Gastroesophageal sphincter (tissue), 3 donors: ENCODE measurements around the gene VWA2.

Experiments
- EP300 ChIP-seq: sonication (generic); formaldehyde crosslinking; IDR thresholded peaks from one replicate; pipeline ENCODE4 v1.6.1; 2017; ENCODE audit warnings: antibody characterized with exemption, mild to moderate bottlenecking
- POLR2A ChIP-seq, 2 donors: fragments of 450-650 bp; IDR thresholded peaks; one replicate each; pipeline ENCODE4 v1.6.1; 2017; ENCODE audit warnings: antibody characterized with exemption in 2 of 2, mild to moderate bottlenecking in 2 of 2, moderate library complexity in 1 of 2
- POLR2AphosphoS5 ChIP-seq: sonication (generic); formaldehyde crosslinking; IDR thresholded peaks from one replicate; pipeline ENCODE4 v1.6.1; 2017; ENCODE audit warnings: antibody characterized with exemption
- TF ChIP-seq, protein P1 (sequence below), 4 experiments: fragments of 200-600 bp in 2 of 4; fragments of 450-650 bp in 2 of 4; sonication (generic) in 1 of 4; IDR thresholded peaks; one replicate each; pipeline ENCODE4 v1.5.1; 2017 to 2019; ENCODE audit warnings: antibody characterized with exemption in 4 of 4, mild to moderate bottlenecking in 2 of 4, moderate library complexity in 2 of 4

GRCh38 chr10:114311023-114311422 is 72.0 kb downstream of the VWA2 start:
- TF ChIP-seq EP300 = no peak
- no peak for TF ChIP-seq POLR2A (IDR thresholded peaks at IDR 0.05)
- TF ChIP-seq, protein P1, sequence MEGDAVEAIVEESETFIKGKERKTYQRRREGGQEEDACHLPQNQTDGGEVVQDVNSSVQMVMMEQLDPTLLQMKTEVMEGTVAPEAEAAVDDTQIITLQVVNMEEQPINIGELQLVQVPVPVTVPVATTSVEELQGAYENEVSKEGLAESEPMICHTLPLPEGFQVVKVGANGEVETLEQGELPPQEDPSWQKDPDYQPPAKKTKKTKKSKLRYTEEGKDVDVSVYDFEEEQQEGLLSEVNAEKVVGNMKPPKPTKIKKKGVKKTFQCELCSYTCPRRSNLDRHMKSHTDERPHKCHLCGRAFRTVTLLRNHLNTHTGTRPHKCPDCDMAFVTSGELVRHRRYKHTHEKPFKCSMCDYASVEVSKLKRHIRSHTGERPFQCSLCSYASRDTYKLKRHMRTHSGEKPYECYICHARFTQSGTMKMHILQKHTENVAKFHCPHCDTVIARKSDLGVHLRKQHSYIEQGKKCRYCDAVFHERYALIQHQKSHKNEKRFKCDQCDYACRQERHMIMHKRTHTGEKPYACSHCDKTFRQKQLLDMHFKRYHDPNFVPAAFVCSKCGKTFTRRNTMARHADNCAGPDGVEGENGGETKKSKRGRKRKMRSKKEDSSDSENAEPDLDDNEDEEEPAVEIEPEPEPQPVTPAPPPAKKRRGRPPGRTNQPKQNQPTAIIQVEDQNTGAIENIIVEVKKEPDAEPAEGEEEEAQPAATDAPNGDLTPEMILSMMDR (IDR thresholded peaks at IDR 0.05) = no peak
- no peak for TF ChIP-seq POLR2AphosphoS5
